Measurements from ENCODE around the gene ROR1. TPM values are rescaled to one million over a fixed set of nuclear protein-coding genes. Genes with fewer than 3 reads are reported as not detected.

Gene ROR1
- polyA plus RNA-seq, 1 experiment, result 7.1 TPM

GRCh38 chr1:63907051-63907450 is 133.2 kb downstream of the ROR1 start:
- H3K27ac ChIP-seq (ENCODE audit: low read depth, low read length), result no peak overlapping the region
- no peak for DNase-seq (ENCODE audit: low read depth, low spot score)
- ChIA-PET POLR2A (no interaction called here), CTCF (interaction anchor here (1.1 to 1.3 kb wide), 2 partner anchors 233 to 338 kb away, joined by 3 to 5 read pairs; no protein-coding TSS in a partner anchor)
- peaks cover 5% of the 10 kb centered on the region for H3K27me3 ChIP-seq (ENCODE audit: control insufficient read depth, insufficient read depth, low read length)
- no peak for TF ChIP-seq CTCF (IDR thresholded peaks at IDR 0.05; ENCODE audit: low read depth, low read length)
- no peaks in the 10 kb centered on the region for H3K9me3 ChIP-seq (ENCODE audit: control insufficient read depth, insufficient read depth, low read length)
- no peak overlapping the region for H3K4me3 ChIP-seq (ENCODE audit: low read depth, low read length)

GRCh38 chr1:63908016-63908415 is 134.2 kb downstream of the ROR1 start:
- CTCF ChIA-PET, result interaction anchor here (1.1 kb wide), 1 partner anchor 234 kb away, joined by 3 read pairs; no protein-coding TSS in a partner anchor
- Histone ChIP-seq H3K9me3 (ENCODE audit: control insufficient read depth, insufficient read depth, low read length) (no peaks in the 10 kb centered on the region), H3K27me3 (ENCODE audit: control insufficient read depth, insufficient read depth, low read length) (peaks cover 8% of the 10 kb centered on the region), H3K4me3 (ENCODE audit: low read depth, low read length) (no peak overlapping the region), H3K27ac (ENCODE audit: low read depth, low read length) (no peak overlapping the region)
- POLR2A ChIA-PET, result no interaction called here
- no peak for DNase-seq (ENCODE audit: low read depth, low spot score)
- TF ChIP-seq CTCF (IDR thresholded peaks at IDR 0.05; ENCODE audit: low read depth, low read length), result no peak

GRCh38 chr1:63909526-63909925 is 135.7 kb downstream of the ROR1 start:
- Histone ChIP-seq H3K4me3 (ENCODE audit: low read depth, low read length) (no peak overlapping the region), H3K9me3 (ENCODE audit: control insufficient read depth, insufficient read depth, low read length) (no peaks in the 10 kb centered on the region), H3K27ac (ENCODE audit: low read depth, low read length) (no peak overlapping the region), H3K27me3 (ENCODE audit: control insufficient read depth, insufficient read depth, low read length) (peaks cover 13% of the 10 kb centered on the region)
- no peak for TF ChIP-seq CTCF (IDR thresholded peaks at IDR 0.05; ENCODE audit: low read depth, low read length)
- no peak for DNase-seq (ENCODE audit: low read depth, low spot score)
- ChIA-PET POLR2A (no interaction called here), CTCF (interaction anchor here (0.5 to 1.4 kb wide), 2 partner anchors 14 to 122 kb away, joined by 3 to 4 read pairs; no protein-coding TSS in a partner anchor)

- POLR2A ChIA-PET, result no interaction called here
- no peak for TF ChIP-seq CTCF (IDR thresholded peaks at IDR 0.05; ENCODE audit: low read depth, low read length)
- Histone ChIP-seq H3K27ac (ENCODE audit: low read depth, low read length) (no peak overlapping the region), H3K9me3 (ENCODE audit: control insufficient read depth, insufficient read depth, low read length) (no peaks in the 10 kb centered on the region), H3K27me3 (ENCODE audit: control insufficient read depth, insufficient read depth, low read length) (peaks cover 14% of the 10 kb centered on the region), H3K4me3 (ENCODE audit: low read depth, low read length) (no peak overlapping the region)
- CTCF ChIA-PET, result no interaction called here
- no peak for DNase-seq (ENCODE audit: low read depth, low spot score)
Measured at GRCh38 chr1:63911049-63911448, 137.2 kb downstream of the ROR1 start.

- no peak overlapping the region for H3K27ac ChIP-seq (ENCODE audit: low read depth, low read length)
- POLR2A ChIA-PET, result no interaction called here
- CTCF ChIA-PET, result interaction anchor here (1.2 kb wide), 2 partner anchors 10 to 330 kb away, joined by 3 read pairs; no protein-coding TSS in a partner anchor
- H3K9me3 ChIP-seq (ENCODE audit: control insufficient read depth, insufficient read depth, low read length), result no peaks in the 10 kb centered on the region
- H3K27me3 ChIP-seq (ENCODE audit: control insufficient read depth, insufficient read depth, low read length), result peaks cover 15% of the 10 kb centered on the region
- no peak overlapping the region for H3K4me3 ChIP-seq (ENCODE audit: low read depth, low read length)
- DNase-seq (ENCODE audit: low read depth, low spot score), result no peak
- no peak for TF ChIP-seq CTCF (IDR thresholded peaks at IDR 0.05; ENCODE audit: low read depth, low read length)
Measured at GRCh38 chr1:63912643-63913042, 138.8 kb downstream of the ROR1 start.
